CD14-positive monocyte (primary cell): Measurements from ENCODE around the gene CBLC. TPM values are rescaled to one million over a fixed set of nuclear protein-coding genes. Genes with fewer than 3 reads are reported as not detected.

Experiments used
- DNase-seq, 3 donors: peaks; one replicate each; pipeline ENCODE4 v3.0.0-alpha.2; 2011 to 2022
- H2AFZ ChIP-seq: 2 replicates; pipeline ENCODE4 v1.6.0; 2012; ENCODE audit warnings: mild to moderate bottlenecking, low read depth, low read length, inconsistent platforms; ENCODE audit not compliant: insufficient read depth, poor library complexity, severe bottlenecking
- H3K27ac ChIP-seq, 2 donors: 1 replicate in 1 of 2; 2 replicates in 1 of 2; pipeline ENCODE4 v1.5.1; 2012 to 2013; ENCODE audit warnings: low read length in 2 of 2, control low read depth in 1 of 2, inconsistent platforms in 1 of 2, low read depth in 1 of 2, mild to moderate bottlenecking in 1 of 2
- H3K27me3 ChIP-seq, 2 donors: one replicate each; pipeline versions ENCODE4 v1.6.0 to v1.6.1; 2011 to 2013; ENCODE audit warnings: low read length in 2 of 2; ENCODE audit not compliant: control insufficient read depth in 2 of 2, insufficient read depth in 2 of 2
- H3K36me3 ChIP-seq, 2 donors: replicated peaks in 1 of 2; 1 replicate in 1 of 2; 2 replicates in 1 of 2; pipeline versions ENCODE4 v1.5.1 to v1.6.1; 2012 to 2013; ENCODE audit warnings: low read length in 2 of 2, control low read depth in 1 of 2, inconsistent platforms in 1 of 2, mild to moderate bottlenecking in 1 of 2; ENCODE audit not compliant: insufficient read depth in 2 of 2, control insufficient read depth in 1 of 2
- H3K4me1 ChIP-seq, 2 donors: 1 replicate in 1 of 2; 2 replicates in 1 of 2; pipeline versions ENCODE4 v1.5.1 to v1.6.1; 2012 to 2013; ENCODE audit warnings: low read length in 2 of 2, control low read depth in 1 of 2, inconsistent platforms in 1 of 2, mild to moderate bottlenecking in 1 of 2, moderate library complexity in 1 of 2; ENCODE audit not compliant: insufficient read depth in 2 of 2, control insufficient read depth in 1 of 2
- H3K4me2 ChIP-seq: replicated peaks from 2 replicates; pipeline ENCODE3; 2012; ENCODE audit warnings: low read length, moderate library complexity, mild to moderate bottlenecking; ENCODE audit not compliant: poor library complexity, severe bottlenecking; ENCODE audit errors: extremely low read depth
- H3K4me3 ChIP-seq, 3 experiments: fragments of 200-600 bp in 1 of 3; sonication (generic) in 1 of 3; replicated peaks in 1 of 3; 1 replicate in 2 of 3; 2 replicates in 1 of 3; pipeline ENCODE4 v1.5.1; 2011 to 2013; ENCODE audit warnings: low read length in 3 of 3, mild to moderate bottlenecking in 3 of 3, control low read depth in 2 of 3, low read depth in 2 of 3, inconsistent platforms in 1 of 3, moderate library complexity in 1 of 3
- H3K79me2 ChIP-seq: 2 replicates; pipeline ENCODE4 v1.6.0; 2012; ENCODE audit warnings: mild to moderate bottlenecking, control low read depth, inconsistent platforms, low read length, moderate library complexity; ENCODE audit not compliant: insufficient read depth
- H3K9ac ChIP-seq: 2 replicates; pipeline ENCODE4 v1.6.0; 2017; ENCODE audit warnings: low read length, mild to moderate bottlenecking; ENCODE audit not compliant: insufficient read depth, poor library complexity, severe bottlenecking
- H3K9me3 ChIP-seq, 2 donors: replicated peaks in 1 of 2; 1 replicate in 1 of 2; 2 replicates in 1 of 2; pipeline versions ENCODE4 v1.5.1 to v1.6.1; 2012 to 2013; ENCODE audit warnings: low read length in 2 of 2, control low read depth in 1 of 2; ENCODE audit not compliant: control insufficient read depth in 1 of 2, insufficient read depth in 1 of 2
- H4K20me1 ChIP-seq: 2 replicates; pipeline ENCODE4 v1.6.0; 2012; ENCODE audit warnings: mild to moderate bottlenecking, low read length, control low read depth, moderate library complexity; ENCODE audit not compliant: insufficient read depth
- H3K27ac Mint-ChIP-seq, 7 donors: one replicate each; pipeline ENCODE4 v1.8.0; 2020; ENCODE audit warnings: mild to moderate bottlenecking in 7 of 7, mixed read lengths in 7 of 7, moderate library complexity in 6 of 7, inconsistent platforms in 2 of 7
- H3K27me3 Mint-ChIP-seq, 3 donors: one replicate each; pipeline ENCODE4 v1.8.0; 2021 to 2022; ENCODE audit warnings: low read depth in 3 of 3, mild to moderate bottlenecking in 3 of 3, mixed read lengths in 3 of 3, moderate library complexity in 3 of 3, inconsistent platforms in 1 of 3
- H3K36me3 Mint-ChIP-seq, 2 donors: one replicate each; pipeline ENCODE4 v1.8.0; 2020; ENCODE audit warnings: mixed read lengths in 2 of 2, inconsistent platforms in 1 of 2, mild to moderate bottlenecking in 1 of 2
- H3K4me1 Mint-ChIP-seq: one replicate; pipeline ENCODE4 v1.8.0; 2020; ENCODE audit warnings: mild to moderate bottlenecking, mixed read lengths
- H3K4me3 Mint-ChIP-seq, 2 donors: one replicate each; pipeline ENCODE4 v1.8.0; 2020; ENCODE audit warnings: mild to moderate bottlenecking in 2 of 2, mixed read lengths in 2 of 2, moderate library complexity in 1 of 2
- H3K9me3 Mint-ChIP-seq, 7 donors: one replicate each; pipeline ENCODE4 v1.8.0; 2020 to 2022; ENCODE audit warnings: mixed read lengths in 7 of 7, mild to moderate bottlenecking in 6 of 7, moderate library complexity in 6 of 7, inconsistent platforms in 2 of 7
- WGBS: methylation state at CpG from one replicate; pipeline ENCODE4 v1.1.5; 2013; ENCODE audit warnings: missing lambda C conversion rate; ENCODE audit not compliant: insufficient coverage; 5-methylcytosine and 5-hydroxymethylcytosine counted together
- intact Hi-C, 2 donors: fragments of 100-400 bp; cut with micrococcal nuclease; formaldehyde crosslinking; loops; one replicate each; pipeline versions ENCODE4 v1.15.0 to v1.15.1; 2023
- polyA plus RNA-seq, 3 donors: library from polyadenylated mRNA; depleted of rRNA in 1 of 3; unstranded in 2 of 3; stranded (reverse) in 1 of 3; fragments of 300-500 nt in 2 of 3; fragments of >200 nt in 1 of 3; fragmentation: Illumina TruSeq in 2 of 3; gene quantifications; 1 replicate in 2 of 3; 2 replicates in 1 of 3; pipeline ENCODE4 v1.2.3, GENCODE V29; 2012 to 2021
- TF ChIP-seq, protein P1 (sequence below): fragments of 200-600 bp; IDR thresholded peaks from one replicate; pipeline ENCODE4 v1.8.0; 2022; ENCODE audit warnings: antibody characterized with exemption, mild to moderate bottlenecking

CBLC gene
- polyA plus RNA-seq, 3 donors = not detected

DNA sequence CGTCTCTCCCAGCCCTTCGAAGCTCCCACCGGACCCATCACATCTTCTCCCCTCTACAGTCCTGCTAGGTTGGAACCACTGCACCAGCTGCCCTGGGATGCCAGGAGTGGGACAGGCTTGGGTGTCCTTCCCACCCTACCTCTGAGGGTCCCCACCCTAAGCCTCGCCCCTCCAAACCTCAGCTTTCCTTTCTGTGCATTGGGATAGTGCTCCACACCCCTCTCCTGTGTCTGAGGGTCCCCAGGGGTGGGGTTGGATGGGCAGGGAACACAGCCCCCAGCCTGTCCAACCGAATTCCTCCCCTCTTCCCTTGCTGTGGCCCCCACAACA lies 31.1 kb upstream of the CBLC start:
- peak overlapping the region; percentile 91 to 100 (median 99) for H3K27ac Mint-ChIP-seq
- H3K4me3 Mint-ChIP-seq = peak overlapping the region; percentile 82 to 84
- H3K79me2 ChIP-seq = peaks cover 28% of the 10 kb centered on the region
- H3K4me1 Mint-ChIP-seq = peaks cover 81% of the 10 kb centered on the region
- H3K9me3 ChIP-seq = no peaks in the 10 kb centered on the region
- peaks cover 10 to 12% of the 10 kb centered on the region in 2 donors for H3K36me3 ChIP-seq
- no peak overlapping the region for H2AFZ ChIP-seq
- WGBS = 81% methylated on average over 3 of the region's 5 CpGs
- H3K4me3 ChIP-seq = peak overlapping the region in 1 of 3 experiments; percentile 96
- peaks cover 22 to 25% of the 10 kb centered on the region in 2 donors for H3K36me3 Mint-ChIP-seq
- intact Hi-C loops = no loop called here
- H3K9ac ChIP-seq = peak overlapping the region; percentile 65
- peaks cover 26% of the 10 kb centered on the region for H4K20me1 ChIP-seq
- H3K4me1 ChIP-seq = peaks cover 83 to 85% of the 10 kb centered on the region in 2 donors
- H3K27me3 Mint-ChIP-seq = peaks cover 4 to 9% (median 7%) of the 10 kb centered on the region in 3 donors
- no peak for DNase-seq
- peak overlapping the region; percentile 96 to 99 for H3K27ac ChIP-seq
- no peaks in the 10 kb centered on the region for H3K27me3 ChIP-seq
- H3K4me2 ChIP-seq = peak overlapping the region; percentile 96
- H3K9me3 Mint-ChIP-seq = peaks cover 0 to 2% (median 0%) of the 10 kb centered on the region in 7 donors
- TF ChIP-seq, protein P1, sequence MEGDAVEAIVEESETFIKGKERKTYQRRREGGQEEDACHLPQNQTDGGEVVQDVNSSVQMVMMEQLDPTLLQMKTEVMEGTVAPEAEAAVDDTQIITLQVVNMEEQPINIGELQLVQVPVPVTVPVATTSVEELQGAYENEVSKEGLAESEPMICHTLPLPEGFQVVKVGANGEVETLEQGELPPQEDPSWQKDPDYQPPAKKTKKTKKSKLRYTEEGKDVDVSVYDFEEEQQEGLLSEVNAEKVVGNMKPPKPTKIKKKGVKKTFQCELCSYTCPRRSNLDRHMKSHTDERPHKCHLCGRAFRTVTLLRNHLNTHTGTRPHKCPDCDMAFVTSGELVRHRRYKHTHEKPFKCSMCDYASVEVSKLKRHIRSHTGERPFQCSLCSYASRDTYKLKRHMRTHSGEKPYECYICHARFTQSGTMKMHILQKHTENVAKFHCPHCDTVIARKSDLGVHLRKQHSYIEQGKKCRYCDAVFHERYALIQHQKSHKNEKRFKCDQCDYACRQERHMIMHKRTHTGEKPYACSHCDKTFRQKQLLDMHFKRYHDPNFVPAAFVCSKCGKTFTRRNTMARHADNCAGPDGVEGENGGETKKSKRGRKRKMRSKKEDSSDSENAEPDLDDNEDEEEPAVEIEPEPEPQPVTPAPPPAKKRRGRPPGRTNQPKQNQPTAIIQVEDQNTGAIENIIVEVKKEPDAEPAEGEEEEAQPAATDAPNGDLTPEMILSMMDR = no peak

DNA sequence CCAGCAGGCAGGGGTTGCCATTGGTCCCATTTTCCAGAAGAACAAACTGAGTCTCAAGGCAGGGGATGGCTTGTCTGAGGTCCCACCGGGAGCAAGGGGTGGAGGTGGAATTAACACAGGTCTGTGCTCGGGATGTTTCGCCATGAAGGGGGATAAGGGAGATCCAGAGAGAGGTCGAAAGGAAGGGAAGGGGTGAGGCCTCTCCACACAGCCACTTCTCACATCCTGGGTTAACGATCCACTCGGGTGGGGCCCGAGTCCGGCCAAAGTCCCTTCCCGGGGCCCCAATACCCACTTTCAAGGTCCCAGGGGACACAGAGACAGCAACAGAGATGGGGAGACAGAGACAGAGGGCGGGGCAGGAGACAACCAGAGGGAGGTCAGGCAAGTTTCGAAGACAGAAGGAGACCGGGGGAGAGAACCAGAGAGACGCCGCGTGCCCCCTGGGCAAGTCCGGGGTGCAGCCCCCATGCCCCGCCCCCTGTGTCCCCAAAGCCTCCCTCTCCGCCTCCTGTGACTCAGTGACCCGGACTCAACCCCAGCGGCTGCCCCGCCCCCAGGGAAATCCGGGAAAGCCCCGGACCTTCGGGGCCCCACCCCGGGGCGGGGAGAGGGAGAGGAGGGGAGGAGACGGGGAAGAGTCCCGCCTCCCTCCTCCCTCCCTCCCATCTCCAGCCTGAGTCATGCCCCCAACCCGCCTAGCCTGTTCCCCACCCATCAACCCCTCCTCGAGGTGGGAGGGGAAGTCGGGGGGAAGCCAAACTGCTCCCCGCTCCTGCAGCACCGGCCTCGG lies 30.5 kb upstream of the CBLC start:
- Histone ChIP-seq H3K4me1 (peaks cover 85 to 87% of the 10 kb centered on the region in 2 donors), H3K4me2 (peak overlapping the region; percentile 96), H3K4me3 (peak overlapping the region; percentile 45 to 96 (median 46)), H2AFZ (no peak overlapping the region), H3K36me3 (peaks cover 15 to 16% of the 10 kb centered on the region in 2 donors), H4K20me1 (peaks cover 27% of the 10 kb centered on the region), H3K27ac (peak overlapping the region; percentile 96 to 99), H3K9me3 (no peaks in the 10 kb centered on the region), H3K27me3 (no peaks in the 10 kb centered on the region), H3K79me2 (peaks cover 34% of the 10 kb centered on the region), H3K9ac (peak overlapping the region; percentile 98)
- peak overlapping the region; percentile 98 to 100 (median 99) for H3K27ac Mint-ChIP-seq
- DNase-seq = peak; percentile 95 to 99 (median 98)
- 5% methylated on average over 11 of the region's 34 CpGs for WGBS
- TF ChIP-seq, protein P1 = no peak
- peaks cover 4 to 9% (median 7%) of the 10 kb centered on the region in 3 donors for H3K27me3 Mint-ChIP-seq
- intact Hi-C loops = no loop called here
- peak overlapping the region; percentile 86 to 93 for H3K4me3 Mint-ChIP-seq
- peaks cover 81% of the 10 kb centered on the region for H3K4me1 Mint-ChIP-seq
- peaks cover 27 to 31% of the 10 kb centered on the region in 2 donors for H3K36me3 Mint-ChIP-seq
- peaks cover 0 to 2% (median 0%) of the 10 kb centered on the region in 7 donors for H3K9me3 Mint-ChIP-seq
